Loucy (cell line): ENCODE results near the gene BTBD19.

Experiments used
- CTCF ChIP-seq: fragments of 200-600 bp; sonication (generic); conservative IDR thresholded peaks from 2 replicates; pipeline ENCODE4 v1.5.1; 2014; ENCODE audit warnings: mild to moderate bottlenecking, antibody characterized with exemption, low read length
- EZH2phosphoT487 ChIP-seq: fragments of 200-600 bp; IDR thresholded peaks from 2 replicates; pipeline ENCODE4 v1.6.1; 2018; ENCODE audit warnings: antibody characterized with exemption, mild to moderate bottlenecking, moderate library complexity, borderline replicate concordance

GRCh38 chr1:44788120-44788860 lies 20.0 kb upstream of the BTBD19 start, which contains the start of gene BEST4:
- TF ChIP-seq CTCF (no peak), EZH2phosphoT487 (no peak)
